H9 (cell line): ENCODE results near the gene SLC4A1. TPM values are rescaled to one million over a fixed set of nuclear protein-coding genes. Genes with fewer than 3 reads are reported as not detected.

Experiments
- DNase-seq: peaks from one replicate; pipeline ENCODE4 v3.0.0-alpha.2; 2017
- H2AFZ ChIP-seq: one replicate; pipeline ENCODE4 v1.6.1; 2013; ENCODE audit warnings: mild to moderate bottlenecking, low read length, control low read depth, moderate library complexity
- H2AK5ac ChIP-seq: 2 replicates; pipeline ENCODE4 v1.6.1; 2013; ENCODE audit warnings: low read length, control low read depth, mixed read lengths; ENCODE audit not compliant: insufficient read length
- H2BK120ac ChIP-seq: one replicate; pipeline ENCODE4 v1.6.1; 2013; ENCODE audit warnings: low read depth, mild to moderate bottlenecking, low read length, control low read depth, inconsistent platforms; ENCODE audit not compliant: poor library complexity, severe bottlenecking
- H2BK12ac ChIP-seq: 2 replicates; pipeline ENCODE4 v1.6.1; 2013; ENCODE audit warnings: low read length, control low read depth, mixed read lengths, low read depth; ENCODE audit not compliant: insufficient read length
- H2BK15ac ChIP-seq: 2 replicates; pipeline ENCODE4 v1.6.1; 2013; ENCODE audit warnings: low read depth, low read length, control low read depth
- H2BK20ac ChIP-seq: one replicate; pipeline ENCODE4 v1.6.1; 2013; ENCODE audit warnings: low read depth, mild to moderate bottlenecking, low read length, control low read depth, inconsistent platforms; ENCODE audit not compliant: poor library complexity, severe bottlenecking
- H2BK5ac ChIP-seq: 2 replicates; pipeline ENCODE4 v1.6.1; 2013; ENCODE audit warnings: low read length, control low read depth, mixed read lengths; ENCODE audit not compliant: insufficient read length
- H3K14ac ChIP-seq: 2 replicates; pipeline ENCODE4 v1.6.1; 2013; ENCODE audit warnings: low read length, control low read depth; ENCODE audit not compliant: insufficient read depth
- H3K18ac ChIP-seq: 2 replicates; pipeline ENCODE4 v1.6.1; 2013; ENCODE audit warnings: low read depth, mild to moderate bottlenecking, mixed read lengths, low read length, control low read depth; ENCODE audit not compliant: insufficient read length
- H3K23ac ChIP-seq: 2 replicates; pipeline ENCODE4 v1.6.1; 2013; ENCODE audit warnings: low read length, control low read depth, mixed read lengths, low read depth; ENCODE audit not compliant: insufficient read length
- H3K23me2 ChIP-seq: 2 replicates; pipeline ENCODE4 v1.6.1; 2013; ENCODE audit warnings: low read depth, mild to moderate bottlenecking, mixed read lengths, low read length, control low read depth; ENCODE audit not compliant: insufficient read length, poor library complexity, severe bottlenecking
- H3K27ac ChIP-seq: 2 replicates; pipeline ENCODE4 v1.5.1; 2013; ENCODE audit warnings: low read length, control low read depth, mixed read lengths, low read depth; ENCODE audit not compliant: insufficient read length
- H3K27me3 ChIP-seq: 2 replicates; pipeline ENCODE4 v1.6.1; 2013; ENCODE audit warnings: low read length, control low read depth, inconsistent platforms; ENCODE audit not compliant: insufficient read depth
- H3K4ac ChIP-seq: 2 replicates; pipeline ENCODE4 v1.6.1; 2013; ENCODE audit warnings: low read depth, mild to moderate bottlenecking, control low read depth, inconsistent platforms, low read length, moderate library complexity
- H3K4me1 ChIP-seq: 2 replicates; pipeline ENCODE4 v1.6.1; 2013; ENCODE audit warnings: low read length, control low read depth, inconsistent platforms; ENCODE audit not compliant: insufficient read depth
- H3K4me2 ChIP-seq: 2 replicates; pipeline ENCODE4 v1.6.1; 2013; ENCODE audit warnings: low read length, control low read depth, mixed read lengths; ENCODE audit not compliant: insufficient read length, insufficient read depth
- H3K56ac ChIP-seq: 2 replicates; pipeline ENCODE4 v1.6.1; 2013; ENCODE audit warnings: low read depth, mild to moderate bottlenecking, mixed read lengths, low read length, control low read depth; ENCODE audit not compliant: insufficient read length
- H3K79me1 ChIP-seq: 2 replicates; pipeline ENCODE4 v1.6.1; 2013; ENCODE audit warnings: low read depth, mild to moderate bottlenecking, moderate library complexity, low read length, control low read depth, inconsistent platforms; ENCODE audit not compliant: insufficient read depth, poor library complexity, severe bottlenecking
- H3K79me2 ChIP-seq: 2 replicates; pipeline ENCODE4 v1.6.1; 2013; ENCODE audit warnings: low read length, control low read depth, inconsistent platforms; ENCODE audit not compliant: insufficient read depth
- H3K9ac ChIP-seq: 2 replicates; pipeline ENCODE4 v1.6.1; 2013; ENCODE audit warnings: low read length, control low read depth, mixed read lengths; ENCODE audit not compliant: insufficient read length; ENCODE audit errors: extremely low read depth
- H3K9me3 ChIP-seq: one replicate; pipeline ENCODE4 v1.6.1; 2013; ENCODE audit warnings: low read depth, low read length, inconsistent platforms; ENCODE audit not compliant: control insufficient read depth
- H3T11ph ChIP-seq: one replicate; pipeline ENCODE4 v1.6.1; 2013; ENCODE audit warnings: mild to moderate bottlenecking, low read length, control low read depth, inconsistent platforms
- H4K20me1 ChIP-seq: one replicate; pipeline ENCODE4 v1.6.1; 2013; ENCODE audit not compliant: control insufficient read depth, insufficient read length, insufficient read depth
- H4K5ac ChIP-seq: 2 replicates; pipeline ENCODE4 v1.6.1; 2013; ENCODE audit warnings: low read depth, mild to moderate bottlenecking, mixed read lengths, low read length, control low read depth; ENCODE audit not compliant: insufficient read length
- H4K8ac ChIP-seq: replicated peaks from 2 replicates; pipeline ENCODE4 v1.6.1; 2013; ENCODE audit warnings: low read length, control low read depth, mixed read lengths, low read depth; ENCODE audit not compliant: insufficient read length
- H4K91ac ChIP-seq: 2 replicates; pipeline ENCODE4 v1.6.1; 2013; ENCODE audit warnings: low read depth, mild to moderate bottlenecking, moderate library complexity, mixed read lengths, low read length, control low read depth; ENCODE audit not compliant: insufficient read length
- H3K27ac Mint-ChIP-seq, 3 experiments: 2 replicates in 2 of 3; 3 replicates in 1 of 3; pipeline ENCODE4 v1.8.0; 2020 to 2021; ENCODE audit warnings: mixed read lengths in 3 of 3, mild to moderate bottlenecking in 1 of 3, moderate library complexity in 1 of 3
- H3K27me3 Mint-ChIP-seq: 2 replicates; pipeline ENCODE4 v1.8.0; 2021; ENCODE audit warnings: low read depth, mild to moderate bottlenecking, moderate library complexity, mixed read lengths
- H3K36me3 Mint-ChIP-seq, 3 experiments: 2 replicates in 2 of 3; 3 replicates in 1 of 3; pipeline ENCODE4 v1.8.0; 2020 to 2021; ENCODE audit warnings: low read depth in 3 of 3, mixed read lengths in 3 of 3; ENCODE audit not compliant: insufficient read depth in 1 of 3
- H3K4me1 Mint-ChIP-seq, 2 experiments: 2 replicates each; pipeline ENCODE4 v1.8.0; 2020; ENCODE audit warnings: mixed read lengths in 2 of 2
- H3K4me3 Mint-ChIP-seq, 2 experiments: 2 replicates in 1 of 2; 3 replicates in 1 of 2; pipeline ENCODE4 v1.8.0; 2020 to 2021; ENCODE audit warnings: mild to moderate bottlenecking in 2 of 2, mixed read lengths in 2 of 2, moderate library complexity in 1 of 2
- H3K9me3 Mint-ChIP-seq, 2 experiments: 2 replicates in 1 of 2; 3 replicates in 1 of 2; pipeline ENCODE4 v1.8.0; 2020; ENCODE audit warnings: mild to moderate bottlenecking in 2 of 2, mixed read lengths in 2 of 2, moderate library complexity in 1 of 2
- WGBS: extraction: QIAGEN DNeasy Blood & Tissue Kit; methylation state at CpG from one replicate; pipeline ENCODE4 v1.1.7; 2013; ENCODE audit warnings: missing lambda C conversion rate, low lambda C conversion rate, mixed read lengths; ENCODE audit not compliant: insufficient read length; ENCODE audit errors: extremely low coverage; 5-methylcytosine and 5-hydroxymethylcytosine counted together
- total RNA-seq: library from RNA; stranded (reverse); gene quantifications from 2 replicates; pipeline ENCODE4 v1.2.1, GENCODE V29; 2021
- TF ChIP-seq, protein P1 (sequence below): fragments of 200-600 bp; sonication (generic); conservative IDR thresholded peaks from 3 replicates; pipeline ENCODE4 v1.8.0; 2021; ENCODE audit warnings: antibody characterized with exemption, mild to moderate bottlenecking

SLC4A1 gene
- total RNA-seq, 1 experiment from 2014 or later, result not detected

DNA sequence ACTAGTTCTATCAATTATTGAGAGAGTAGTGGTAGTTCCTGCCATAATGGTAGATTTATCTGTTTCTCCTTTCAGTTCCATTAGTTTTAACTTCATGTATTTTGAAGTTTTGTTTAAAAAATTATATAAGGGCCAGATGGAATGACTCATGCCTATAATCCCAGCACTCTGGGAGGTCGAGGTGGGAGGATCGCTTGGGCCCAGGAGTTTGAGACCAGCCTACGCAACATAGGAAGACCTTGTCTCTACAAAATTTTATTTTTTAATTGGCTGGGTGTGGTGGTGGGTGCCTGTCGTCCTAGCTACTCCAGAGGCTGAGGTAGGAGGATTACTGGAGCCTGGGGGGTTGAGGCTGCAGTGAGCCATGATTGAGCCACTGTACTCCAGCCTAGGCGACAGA lies 34.4 kb downstream of the SLC4A1 start:
- TF ChIP-seq, protein P1, sequence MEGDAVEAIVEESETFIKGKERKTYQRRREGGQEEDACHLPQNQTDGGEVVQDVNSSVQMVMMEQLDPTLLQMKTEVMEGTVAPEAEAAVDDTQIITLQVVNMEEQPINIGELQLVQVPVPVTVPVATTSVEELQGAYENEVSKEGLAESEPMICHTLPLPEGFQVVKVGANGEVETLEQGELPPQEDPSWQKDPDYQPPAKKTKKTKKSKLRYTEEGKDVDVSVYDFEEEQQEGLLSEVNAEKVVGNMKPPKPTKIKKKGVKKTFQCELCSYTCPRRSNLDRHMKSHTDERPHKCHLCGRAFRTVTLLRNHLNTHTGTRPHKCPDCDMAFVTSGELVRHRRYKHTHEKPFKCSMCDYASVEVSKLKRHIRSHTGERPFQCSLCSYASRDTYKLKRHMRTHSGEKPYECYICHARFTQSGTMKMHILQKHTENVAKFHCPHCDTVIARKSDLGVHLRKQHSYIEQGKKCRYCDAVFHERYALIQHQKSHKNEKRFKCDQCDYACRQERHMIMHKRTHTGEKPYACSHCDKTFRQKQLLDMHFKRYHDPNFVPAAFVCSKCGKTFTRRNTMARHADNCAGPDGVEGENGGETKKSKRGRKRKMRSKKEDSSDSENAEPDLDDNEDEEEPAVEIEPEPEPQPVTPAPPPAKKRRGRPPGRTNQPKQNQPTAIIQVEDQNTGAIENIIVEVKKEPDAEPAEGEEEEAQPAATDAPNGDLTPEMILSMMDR, result no peak
- Histone ChIP-seq H3K23me2 (no peaks in the 10 kb centered on the region), H3K14ac (no peak overlapping the region), H3K18ac (no peak overlapping the region), H3K56ac (no peak overlapping the region), H2BK5ac (no peak overlapping the region), H2AK5ac (no peak overlapping the region), H3K79me1 (no peaks in the 10 kb centered on the region), H4K91ac (no peak overlapping the region), H3T11ph (no peak overlapping the region), H4K20me1 (no peaks in the 10 kb centered on the region), H3K9me3 (no peaks in the 10 kb centered on the region), H2BK12ac (no peak overlapping the region), H2BK120ac (no peak overlapping the region), H3K23ac (no peak overlapping the region), H2BK15ac (no peak overlapping the region), H4K5ac (no peak overlapping the region), H2BK20ac (no peak overlapping the region), H3K27me3 (no peaks in the 10 kb centered on the region), H3K4me1 (no peaks in the 10 kb centered on the region), H4K8ac (no peak overlapping the region), H3K79me2 (no peaks in the 10 kb centered on the region), H3K9ac (no peak overlapping the region), H3K4ac (no peak overlapping the region), H2AFZ (no peak overlapping the region), H3K4me2 (no peak overlapping the region), H3K27ac (no peak overlapping the region)
- H3K4me1 Mint-ChIP-seq, result no peaks in the 10 kb centered on the region; a peak in 1 of 4 replicates
- DNase-seq, result no peak
- peaks cover 3 to 8% of the 10 kb centered on the region in 2 experiments; a peak in 3 of 5 replicates for H3K9me3 Mint-ChIP-seq
- no peak overlapping the region for H3K4me3 Mint-ChIP-seq
- no CpG with 5 or more reads among the region's 5 CpGs for WGBS
- peaks cover 15% of the 10 kb centered on the region for H3K27me3 Mint-ChIP-seq
- peaks cover 0 to 4% (median 0%) of the 10 kb centered on the region in 3 experiments; a peak in 1 of 7 replicates for H3K36me3 Mint-ChIP-seq
- no peak overlapping the region for H3K27ac Mint-ChIP-seq
